ENCODE results near the gene SOX30. TPM values are rescaled to one million over a fixed set of nuclear protein-coding genes. Genes with fewer than 3 reads are reported as not detected.
A peak's percentile ranks its signal among the peaks of the same experiment; 100 is the strongest.

The SOX30 gene
- polyA plus RNA-seq, 2 of the 4 experiments (the other 2 are of a cell fraction): 0.08 to 0.10 TPM

DNA sequence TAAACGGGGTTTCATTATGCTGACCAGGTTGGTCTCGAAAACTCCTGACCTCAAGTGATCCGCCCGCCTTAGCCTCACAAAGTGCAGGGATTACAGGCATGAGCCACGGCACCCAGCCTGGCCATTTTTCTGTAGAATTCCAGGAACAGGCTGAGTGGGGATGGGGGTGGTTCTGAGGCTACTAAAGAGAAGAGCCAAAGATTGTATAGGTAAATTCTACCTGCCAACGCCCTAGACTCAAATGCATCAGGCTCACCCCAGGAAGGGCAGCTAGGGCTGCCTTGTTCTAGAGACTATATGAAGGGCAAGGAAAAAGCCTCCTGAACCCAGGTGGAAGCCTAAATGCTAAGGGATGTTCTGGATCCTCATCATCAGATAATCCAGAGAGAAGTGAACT lies 17.5 kb upstream of the SOX30 start (continued):
- TF ChIP-seq, protein P1, sequence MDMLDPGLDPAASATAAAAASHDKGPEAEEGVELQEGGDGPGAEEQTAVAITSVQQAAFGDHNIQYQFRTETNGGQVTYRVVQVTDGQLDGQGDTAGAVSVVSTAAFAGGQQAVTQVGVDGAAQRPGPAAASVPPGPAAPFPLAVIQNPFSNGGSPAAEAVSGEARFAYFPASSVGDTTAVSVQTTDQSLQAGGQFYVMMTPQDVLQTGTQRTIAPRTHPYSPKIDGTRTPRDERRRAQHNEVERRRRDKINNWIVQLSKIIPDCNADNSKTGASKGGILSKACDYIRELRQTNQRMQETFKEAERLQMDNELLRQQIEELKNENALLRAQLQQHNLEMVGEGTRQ (IDR thresholded peaks at IDR 0.05): no peak

DNA sequence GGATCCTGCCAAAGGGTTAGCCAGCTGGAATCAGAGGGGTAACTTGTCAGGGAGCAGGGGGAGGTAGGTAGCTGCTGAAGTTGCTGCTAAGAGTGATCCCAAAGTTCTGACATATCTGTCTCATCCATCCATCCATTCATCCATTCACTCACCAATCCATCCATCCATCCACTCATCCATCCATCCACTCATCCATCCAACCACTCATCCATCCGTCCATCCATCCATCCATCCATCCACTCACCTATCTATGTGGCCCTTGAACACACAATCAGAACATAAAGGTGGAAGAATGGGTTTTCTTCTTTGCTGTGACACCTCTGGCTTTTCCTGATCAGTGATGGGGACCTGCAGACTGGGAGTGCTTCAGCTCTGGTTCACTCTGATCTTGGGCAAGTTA lies 16.1 kb upstream of the SOX30 start:
- Histone ChIP-seq H3K4me2 (no peak overlapping the region), H3K4me3 (no peak overlapping the region), H3K9me3 (no peaks in the 10 kb centered on the region), H3K27ac (no peak overlapping the region), H3K4me1 (peaks cover 9% of the 10 kb centered on the region)
- TF ChIP-seq EHMT2 (IDR thresholded peaks at IDR 0.05; ENCODE audit: low read depth): no peak
- TF ChIP-seq EP300 (IDR thresholded peaks at IDR 0.05): no peak
- no peak for TF ChIP-seq RNF2 (IDR thresholded peaks at IDR 0.05; ENCODE audit: borderline replicate concordance, low read depth)
- TF ChIP-seq, protein P2, sequence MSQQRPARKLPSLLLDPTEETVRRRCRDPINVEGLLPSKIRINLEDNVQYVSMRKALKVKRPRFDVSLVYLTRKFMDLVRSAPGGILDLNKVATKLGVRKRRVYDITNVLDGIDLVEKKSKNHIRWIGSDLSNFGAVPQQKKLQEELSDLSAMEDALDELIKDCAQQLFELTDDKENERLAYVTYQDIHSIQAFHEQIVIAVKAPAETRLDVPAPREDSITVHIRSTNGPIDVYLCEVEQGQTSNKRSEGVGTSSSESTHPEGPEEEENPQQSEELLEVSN (IDR thresholded peaks at IDR 0.05; ENCODE audit: borderline replicate concordance, low read depth): no peak
- no peak for DNase-seq (ENCODE audit: low read depth in 1 of 2, low spot score in 1 of 2)
- no peak for FAIRE-seq
- ChIA-PET CTCF (interaction anchor here (0.8 to 6.0 kb wide), 13 partner anchors 50 to 188 kb away, joined by 3 to 58 read pairs (median 3); partner anchors contain the start of genes LSM11 and THG1L), POLR2A (interaction anchor here (1.3 kb wide), 1 partner anchor 63 kb away, joined by 4 read pairs; the partner anchor contains the start of gene THG1L)
- WGBS (ENCODE audit: missing lambda C conversion rate): 9% methylated on average over 1 of the region's 1 CpG
- ATAC-seq: peak in 1 of 2 experiments; percentile 35; a peak in 3 of 6 replicates

DNA sequence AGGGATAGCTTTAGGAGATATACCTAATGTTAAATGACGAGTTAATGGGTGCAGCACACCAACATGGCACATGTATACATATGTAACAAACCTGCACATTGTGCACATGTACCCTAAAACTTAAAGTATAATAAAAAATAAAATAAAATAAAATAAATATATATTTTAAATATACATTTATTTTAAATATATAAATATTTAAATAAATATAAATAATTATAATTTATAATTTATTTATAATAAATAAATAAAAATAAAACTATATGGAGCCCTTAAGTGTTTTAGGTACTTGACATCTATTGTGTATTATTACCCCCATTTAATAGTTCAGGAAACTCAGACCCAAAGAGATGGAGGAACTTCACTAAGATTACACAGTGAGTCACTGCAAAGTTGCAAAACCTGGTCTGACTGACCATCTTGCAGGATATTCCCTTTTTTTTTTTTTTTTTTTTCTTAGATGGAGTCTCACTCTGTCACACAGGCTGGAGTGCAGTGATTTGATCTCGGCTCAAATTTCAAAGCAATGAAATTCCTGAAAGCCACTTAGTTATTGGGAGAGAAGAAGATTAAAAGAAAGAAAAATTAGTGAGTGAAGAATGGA lies 13.3 kb upstream of the SOX30 start:
- Histone ChIP-seq H3K4me3 (no peak overlapping the region), H3K4me2 (no peak overlapping the region), H3K4me1 (peaks cover 5% of the 10 kb centered on the region), H3K9me3 (peaks cover 5% of the 10 kb centered on the region; the same call in 1 of the 3 replicates), H3K27ac (peak overlapping the region in 1 of 2 experiments; percentile 45; a peak in 2 of 6 replicates)
- FAIRE-seq (no peak), ATAC-seq (peak; percentile 66 to 78), DNase-seq (ENCODE audit: low read depth in 1 of 2, low spot score in 1 of 2) (peak; percentile 38 to 62)
- ChIA-PET POLR2A (interaction anchor here (0.7 kb wide), 1 partner anchor 70 kb away, joined by 3 read pairs; no protein-coding TSS in a partner anchor), CTCF (interaction anchor here (6.0 kb wide), 2 partner anchors 53 to 77 kb away, joined by 56 to 58 read pairs; partner anchors contain the start of gene LSM11)
- 6% methylated on average over 2 of the region's 2 CpGs for WGBS (ENCODE audit: missing lambda C conversion rate)
- TF ChIP-seq RFX5 (IDR thresholded peaks at IDR 0.05) (no peak), ZFP36 (IDR thresholded peaks at IDR 0.05; ENCODE audit: borderline replicate concordance, partially characterized antibody) (no peak), CEBPB (IDR thresholded peaks at IDR 0.05) (peak; percentile 64 to 78; a peak in 3 of 4 replicates), NFE2L2 (conservative IDR thresholded peaks at IDR 0.05; ENCODE audit: low read length) (no peak), HOXB13 (CRISPR knock-in tag; IDR thresholded peaks at IDR 0.05; ENCODE audit: low read depth) (no peak), HEYL (CRISPR knock-in tag; IDR thresholded peaks at IDR 0.05) (no peak), FOXS1 (CRISPR knock-in tag; IDR thresholded peaks at IDR 0.05) (no peak), FOSL2 (IDR thresholded peaks at IDR 0.05) (peak; percentile 39; the same call in 1 of the 2 replicates), FOSL2 (CRISPR knock-in tag; IDR thresholded peaks at IDR 0.05) (peak; percentile 61), RCOR1 (IDR thresholded peaks at IDR 0.05; ENCODE audit: low read depth, low read length) (no peak), KDM1A (IDR thresholded peaks at IDR 0.05; ENCODE audit: low read depth) (no peak), RAD21 (conservative IDR thresholded peaks at IDR 0.05 in 1 of 2, IDR thresholded peaks at IDR 0.05 in 1 of 2) (0 out of 5 replicates have a peak, but pooled peaks of 1 of the 2 experiments have one; percentile 10), ZC3H11A (IDR thresholded peaks at IDR 0.05) (no peak), HOXA7 (CRISPR knock-in tag; IDR thresholded peaks at IDR 0.05) (no peak), EHMT2 (IDR thresholded peaks at IDR 0.05; ENCODE audit: low read depth) (no peak), NR3C1 (IDR thresholded peaks at IDR 0.05) (no peak), FOSB (CRISPR knock-in tag; IDR thresholded peaks at IDR 0.05) (no peak)
- TF ChIP-seq, protein P3, sequence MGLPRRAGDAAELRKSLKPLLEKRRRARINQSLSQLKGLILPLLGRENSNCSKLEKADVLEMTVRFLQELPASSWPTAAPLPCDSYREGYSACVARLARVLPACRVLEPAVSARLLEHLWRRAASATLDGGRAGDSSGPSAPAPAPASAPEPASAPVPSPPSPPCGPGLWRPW (IDR thresholded peaks at IDR 0.05): no peak
- TF ChIP-seq, protein P4, sequence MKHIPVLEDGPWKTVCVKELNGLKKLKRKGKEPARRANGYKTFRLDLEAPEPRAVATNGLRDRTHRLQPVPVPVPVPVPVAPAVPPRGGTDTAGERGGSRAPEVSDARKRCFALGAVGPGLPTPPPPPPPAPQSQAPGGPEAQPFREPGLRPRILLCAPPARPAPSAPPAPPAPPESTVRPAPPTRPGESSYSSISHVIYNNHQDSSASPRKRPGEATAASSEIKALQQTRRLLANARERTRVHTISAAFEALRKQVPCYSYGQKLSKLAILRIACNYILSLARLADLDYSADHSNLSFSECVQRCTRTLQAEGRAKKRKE (CRISPR knock-in tag; IDR thresholded peaks at IDR 0.05; ENCODE audit: low read depth): no peak
- TF ChIP-seq, protein P5, sequence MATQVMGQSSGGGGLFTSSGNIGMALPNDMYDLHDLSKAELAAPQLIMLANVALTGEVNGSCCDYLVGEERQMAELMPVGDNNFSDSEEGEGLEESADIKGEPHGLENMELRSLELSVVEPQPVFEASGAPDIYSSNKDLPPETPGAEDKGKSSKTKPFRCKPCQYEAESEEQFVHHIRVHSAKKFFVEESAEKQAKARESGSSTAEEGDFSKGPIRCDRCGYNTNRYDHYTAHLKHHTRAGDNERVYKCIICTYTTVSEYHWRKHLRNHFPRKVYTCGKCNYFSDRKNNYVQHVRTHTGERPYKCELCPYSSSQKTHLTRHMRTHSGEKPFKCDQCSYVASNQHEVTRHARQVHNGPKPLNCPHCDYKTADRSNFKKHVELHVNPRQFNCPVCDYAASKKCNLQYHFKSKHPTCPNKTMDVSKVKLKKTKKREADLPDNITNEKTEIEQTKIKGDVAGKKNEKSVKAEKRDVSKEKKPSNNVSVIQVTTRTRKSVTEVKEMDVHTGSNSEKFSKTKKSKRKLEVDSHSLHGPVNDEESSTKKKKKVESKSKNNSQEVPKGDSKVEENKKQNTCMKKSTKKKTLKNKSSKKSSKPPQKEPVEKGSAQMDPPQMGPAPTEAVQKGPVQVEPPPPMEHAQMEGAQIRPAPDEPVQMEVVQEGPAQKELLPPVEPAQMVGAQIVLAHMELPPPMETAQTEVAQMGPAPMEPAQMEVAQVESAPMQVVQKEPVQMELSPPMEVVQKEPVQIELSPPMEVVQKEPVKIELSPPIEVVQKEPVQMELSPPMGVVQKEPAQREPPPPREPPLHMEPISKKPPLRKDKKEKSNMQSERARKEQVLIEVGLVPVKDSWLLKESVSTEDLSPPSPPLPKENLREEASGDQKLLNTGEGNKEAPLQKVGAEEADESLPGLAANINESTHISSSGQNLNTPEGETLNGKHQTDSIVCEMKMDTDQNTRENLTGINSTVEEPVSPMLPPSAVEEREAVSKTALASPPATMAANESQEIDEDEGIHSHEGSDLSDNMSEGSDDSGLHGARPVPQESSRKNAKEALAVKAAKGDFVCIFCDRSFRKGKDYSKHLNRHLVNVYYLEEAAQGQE (IDR thresholded peaks at IDR 0.05): no peak
- TF ChIP-seq, protein P6, sequence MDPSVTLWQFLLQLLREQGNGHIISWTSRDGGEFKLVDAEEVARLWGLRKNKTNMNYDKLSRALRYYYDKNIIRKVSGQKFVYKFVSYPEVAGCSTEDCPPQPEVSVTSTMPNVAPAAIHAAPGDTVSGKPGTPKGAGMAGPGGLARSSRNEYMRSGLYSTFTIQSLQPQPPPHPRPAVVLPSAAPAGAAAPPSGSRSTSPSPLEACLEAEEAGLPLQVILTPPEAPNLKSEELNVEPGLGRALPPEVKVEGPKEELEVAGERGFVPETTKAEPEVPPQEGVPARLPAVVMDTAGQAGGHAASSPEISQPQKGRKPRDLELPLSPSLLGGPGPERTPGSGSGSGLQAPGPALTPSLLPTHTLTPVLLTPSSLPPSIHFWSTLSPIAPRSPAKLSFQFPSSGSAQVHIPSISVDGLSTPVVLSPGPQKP (IDR thresholded peaks at IDR 0.05; ENCODE audit: low read depth, low read length): no peak
- TF ChIP-seq, protein P7, sequence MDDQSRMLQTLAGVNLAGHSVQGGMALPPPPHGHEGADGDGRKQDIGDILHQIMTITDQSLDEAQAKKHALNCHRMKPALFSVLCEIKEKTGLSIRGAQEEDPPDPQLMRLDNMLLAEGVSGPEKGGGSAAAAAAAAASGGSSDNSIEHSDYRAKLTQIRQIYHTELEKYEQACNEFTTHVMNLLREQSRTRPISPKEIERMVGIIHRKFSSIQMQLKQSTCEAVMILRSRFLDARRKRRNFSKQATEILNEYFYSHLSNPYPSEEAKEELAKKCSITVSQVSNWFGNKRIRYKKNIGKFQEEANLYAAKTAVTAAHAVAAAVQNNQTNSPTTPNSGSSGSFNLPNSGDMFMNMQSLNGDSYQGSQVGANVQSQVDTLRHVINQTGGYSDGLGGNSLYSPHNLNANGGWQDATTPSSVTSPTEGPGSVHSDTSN (IDR thresholded peaks at IDR 0.05): no peak

Data from A549 (cell line).